ENCODE data around the gene COPS9. TPM values are rescaled to one million over a fixed set of nuclear protein-coding genes. Genes with fewer than 3 reads are reported as not detected.

Gene COPS9
- polyA plus RNA-seq (ENCODE audit: insufficient read length in 3 of 3), result 10 to 100 TPM; 77.0 to 96.9 (median 94.3) TPM
- long read RNA-seq, donor 1, transcript COPS9-205 (3 exons, 418 nt), result major isoform, 112 of 136 reads
- long read RNA-seq, donor 1, transcript COPS9-204 (2 exons, 619 nt), result minor isoform, 17 of 136 reads
- long read RNA-seq, donor 1, partial matches to known transcripts, result 5 of 136 reads
- long read RNA-seq, donor 1, other reads (novel, unspliced or antisense), result 0 of 136 reads
- long read RNA-seq, donor 2, transcript COPS9-205 (3 exons, 418 nt), result major isoform, 126 of 140 reads
- long read RNA-seq, donor 2, transcript COPS9-204 (2 exons, 619 nt), result minor isoform, 11 of 140 reads
- long read RNA-seq, donor 2, partial matches to known transcripts, result 0 of 140 reads
- long read RNA-seq, donor 2, other reads (novel, unspliced or antisense), result 0 of 140 reads
- long read RNA-seq, donor 3, transcript COPS9-204 (2 exons, 619 nt), result minor isoform, 17 of 156 reads
- long read RNA-seq, donor 3, transcript COPS9-205 (3 exons, 418 nt), result major isoform, 128 of 156 reads
- long read RNA-seq, donor 3, partial matches to known transcripts, result 10 of 156 reads
- long read RNA-seq, donor 3, other reads (novel, unspliced or antisense), result 0 of 156 reads
- long read RNA-seq, donor 4, transcript COPS9-205 (3 exons, 418 nt), result major isoform, 191 of 228 reads
- long read RNA-seq, donor 4, transcript COPS9-204 (2 exons, 619 nt), result minor isoform, 36 of 228 reads
- long read RNA-seq, donor 4, partial matches to known transcripts, result 0 of 228 reads
- long read RNA-seq, donor 4, other reads (novel, unspliced or antisense), result 0 of 228 reads
- long read RNA-seq, donor 5, transcript COPS9-204 (2 exons, 619 nt), result minor isoform, 21 of 134 reads
- long read RNA-seq, donor 5, transcript COPS9-205 (3 exons, 418 nt), result major isoform, 111 of 134 reads
- long read RNA-seq, donor 5, partial matches to known transcripts, result 0 of 134 reads
- long read RNA-seq, donor 5, other reads (novel, unspliced or antisense), result 0 of 134 reads
- long read RNA-seq, donor 6, transcript COPS9-205 (3 exons, 418 nt), result major isoform, 76 of 90 reads
- long read RNA-seq, donor 6, transcript COPS9-204 (2 exons, 619 nt), result minor isoform, 14 of 90 reads
- long read RNA-seq, donor 6, partial matches to known transcripts, result 0 of 90 reads
- long read RNA-seq, donor 6, other reads (novel, unspliced or antisense), result 0 of 90 reads
- long read RNA-seq, donor 7, transcript COPS9-205 (3 exons, 418 nt), result major isoform, 140 of 185 reads
- long read RNA-seq, donor 7, transcript COPS9-204 (2 exons, 619 nt), result minor isoform, 43 of 185 reads
- long read RNA-seq, donor 7, partial matches to known transcripts, result 0 of 185 reads
- long read RNA-seq, donor 7, other reads (novel, unspliced or antisense), result 0 of 185 reads
- long read RNA-seq, donor 8, transcript COPS9-204 (2 exons, 619 nt), result minor isoform, 11 of 64 reads
- long read RNA-seq, donor 8, transcript COPS9-205 (3 exons, 418 nt), result major isoform, 49 of 64 reads
- long read RNA-seq, donor 8, partial matches to known transcripts, result 0 of 64 reads
- long read RNA-seq, donor 8, other reads (novel, unspliced or antisense), result 0 of 64 reads
- long read RNA-seq, donor 9, transcript COPS9-204 (2 exons, 619 nt), result minor isoform, 22 of 158 reads
- long read RNA-seq, donor 9, transcript COPS9-205 (3 exons, 418 nt), result major isoform, 136 of 158 reads
- long read RNA-seq, donor 9, partial matches to known transcripts, result 0 of 158 reads
- long read RNA-seq, donor 9, other reads (novel, unspliced or antisense), result 0 of 158 reads
- long read RNA-seq, donor 10, transcript COPS9-204 (2 exons, 619 nt), result minor isoform, 15 of 126 reads
- long read RNA-seq, donor 10, transcript COPS9-205 (3 exons, 418 nt), result major isoform, 102 of 126 reads
- long read RNA-seq, donor 10, partial matches to known transcripts, result 8 of 126 reads
- long read RNA-seq, donor 10, other reads (novel, unspliced or antisense), result 0 of 126 reads
- long read RNA-seq, donor 11, transcript COPS9-204 (2 exons, 619 nt), result minor isoform, 13 of 87 reads
- long read RNA-seq, donor 11, transcript COPS9-205 (3 exons, 418 nt), result major isoform, 74 of 87 reads
- long read RNA-seq, donor 11, partial matches to known transcripts, result 0 of 87 reads
- long read RNA-seq, donor 11, other reads (novel, unspliced or antisense), result 0 of 87 reads
- long read RNA-seq, donor 12, transcript COPS9-205 (3 exons, 418 nt), result major isoform, 157 of 194 reads
- long read RNA-seq, donor 12, transcript COPS9-204 (2 exons, 619 nt), result minor isoform, 33 of 194 reads
- long read RNA-seq, donor 12, partial matches to known transcripts, result 0 of 194 reads
- long read RNA-seq, donor 12, other reads (novel, unspliced or antisense), result 0 of 194 reads
- long read RNA-seq, donor 13, transcript COPS9-205 (3 exons, 418 nt), result major isoform, 66 of 84 reads
- long read RNA-seq, donor 13, transcript COPS9-204 (2 exons, 619 nt), result minor isoform, 17 of 84 reads
- long read RNA-seq, donor 13, partial matches to known transcripts, result 0 of 84 reads
- long read RNA-seq, donor 13, other reads (novel, unspliced or antisense), result 0 of 84 reads
- long read RNA-seq, donor 14, result 0 reads
- long read RNA-seq, donor 15, transcript COPS9-205 (3 exons, 418 nt), result major isoform, 108 of 125 reads
- long read RNA-seq, donor 15, transcript COPS9-204 (2 exons, 619 nt), result minor isoform, 14 of 125 reads
- long read RNA-seq, donor 15, partial matches to known transcripts, result 0 of 125 reads
- long read RNA-seq, donor 15, other reads (novel, unspliced or antisense), result 0 of 125 reads
- long read RNA-seq, donor 16, transcript COPS9-204 (2 exons, 619 nt), result minor isoform, 29 of 191 reads
- long read RNA-seq, donor 16, transcript COPS9-205 (3 exons, 418 nt), result major isoform, 160 of 191 reads
- long read RNA-seq, donor 16, partial matches to known transcripts, result 0 of 191 reads
- long read RNA-seq, donor 16, other reads (novel, unspliced or antisense), result 0 of 191 reads

- peak; percentile 93 for DNase-seq
Observed at GRCh38 chr2:240136013-240136670, at the start of gene COPS9. TSS of gene COPS9 (minus strand) at chr2:240136305. CDS start at chr2:240136284, 21 bp downstream.

DNA sequence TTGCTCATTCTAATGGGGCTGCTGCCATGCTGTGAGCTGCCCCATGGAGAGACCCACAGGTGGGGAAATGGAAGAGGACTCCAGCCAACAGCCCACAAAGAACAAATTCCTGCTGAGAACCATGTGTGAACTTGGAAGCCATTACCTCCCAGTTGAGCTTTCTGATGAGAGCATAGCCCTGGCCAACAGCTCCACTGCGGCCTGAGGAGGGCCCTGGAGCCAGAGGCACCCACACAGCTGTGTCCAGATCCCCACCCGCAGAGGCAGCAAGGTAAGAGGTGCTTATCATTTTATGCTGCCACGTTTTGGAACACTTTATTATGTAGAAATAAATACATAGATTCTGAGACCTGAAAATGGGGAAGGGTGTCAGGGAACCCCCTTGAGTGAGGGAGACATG is 48.6 kb upstream of the COPS9 start:
- no peak for DNase-seq

GRCh38 chr2:240183875-240184590 is 47.9 kb upstream of the COPS9 start:
- no peak for DNase-seq

DNA sequence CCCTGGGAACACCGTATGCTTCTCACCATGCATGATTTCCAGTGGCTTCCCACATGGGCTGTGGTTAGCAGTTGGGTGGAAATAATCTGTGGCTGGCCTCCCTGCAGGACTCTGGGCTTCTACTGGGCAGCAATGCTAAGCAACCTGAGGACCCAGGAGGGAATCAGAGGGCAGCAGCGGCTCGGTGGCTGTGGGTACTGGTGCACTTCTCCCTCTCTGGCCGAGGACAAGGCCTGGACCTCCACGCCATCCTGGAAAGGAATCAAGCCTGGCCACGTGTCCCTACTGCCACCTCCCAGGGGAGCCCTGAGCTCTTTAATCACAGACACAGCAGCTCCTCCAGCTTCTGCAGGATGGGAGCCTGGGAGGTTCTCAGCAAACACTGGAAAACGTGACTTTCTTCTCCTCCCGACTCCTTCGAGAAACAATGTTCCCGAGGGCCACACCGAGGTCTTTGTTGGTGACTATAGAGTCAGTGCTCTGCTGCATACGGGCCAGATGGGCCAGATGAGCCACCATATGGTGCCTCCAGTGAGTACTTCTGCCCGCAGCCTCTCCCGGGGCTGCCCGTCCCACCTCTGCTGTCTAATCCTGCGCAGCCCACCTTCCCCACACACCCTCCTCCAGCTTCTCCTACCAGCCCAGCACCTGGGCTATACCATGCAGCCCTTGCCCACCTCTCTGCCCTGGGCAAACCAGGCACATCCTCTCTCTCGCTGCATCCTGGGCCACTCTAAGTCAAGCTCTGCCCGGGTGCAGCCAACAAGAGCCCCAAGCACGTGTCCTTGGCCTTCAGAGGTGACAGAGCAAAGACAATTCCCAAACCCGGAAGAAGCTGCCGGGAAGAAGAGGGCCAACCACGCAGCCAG is 47.1 kb upstream of the COPS9 start:
- DNase-seq, result no peak

DNA sequence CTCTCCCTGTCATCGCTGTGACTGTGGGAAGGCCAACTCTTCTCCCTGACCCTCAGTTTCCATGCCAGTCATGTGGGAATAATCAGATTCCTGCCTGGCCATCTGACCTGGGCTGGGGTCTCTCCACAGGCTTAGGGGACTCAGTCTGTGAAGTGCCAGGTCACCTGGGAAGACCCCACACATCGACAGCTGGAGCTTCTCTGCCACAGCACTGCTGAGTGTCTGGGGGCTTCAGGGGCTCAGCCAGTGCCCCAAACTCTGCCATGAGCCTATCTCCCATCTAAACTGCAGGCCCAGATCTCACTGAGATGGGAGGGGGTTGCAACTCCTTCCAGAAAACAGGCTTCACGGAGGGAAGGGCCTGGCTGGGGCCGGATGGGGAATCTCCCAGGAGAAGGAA is 46.4 kb upstream of the COPS9 start:
- no peak for DNase-seq

DNA sequence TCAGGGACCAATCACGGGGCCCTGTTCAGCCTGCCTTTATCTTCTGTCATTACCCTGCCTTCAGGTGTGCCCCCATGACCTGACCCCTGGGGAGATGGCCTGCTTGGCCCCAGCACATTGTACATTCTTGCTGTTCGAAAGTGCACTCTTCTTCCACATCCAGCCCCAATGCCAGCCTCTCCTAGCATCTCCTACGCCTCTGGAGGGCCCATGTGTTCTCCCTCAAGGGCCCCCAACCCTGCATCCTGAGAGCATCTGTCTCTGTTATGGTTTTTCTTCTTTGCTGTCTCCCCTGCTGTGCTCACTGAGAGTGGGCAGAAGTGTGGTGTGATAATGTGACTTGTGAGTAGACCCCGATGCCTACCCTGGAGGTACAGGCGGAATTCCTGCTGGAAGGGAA is 45.9 kb upstream of the COPS9 start:
- no peak for DNase-seq

GRCh38 chr2:240179941-240180666 is 44.0 kb upstream of the COPS9 start:
- DNase-seq, result no peak

- DNase-seq, result no peak
Observed at GRCh38 chr2:240179186-240179815, 43.2 kb upstream of the COPS9 start.

- no peak for DNase-seq
Observed at GRCh38 chr2:240178564-240178963, 42.5 kb upstream of the COPS9 start.

- DNase-seq, result no peak
Observed at GRCh38 chr2:240174496-240174895, 38.4 kb upstream of the COPS9 start.

- DNase-seq, result no peak
Observed at GRCh38 chr2:240172071-240172895, 36.2 kb upstream of the COPS9 start.

DNA sequence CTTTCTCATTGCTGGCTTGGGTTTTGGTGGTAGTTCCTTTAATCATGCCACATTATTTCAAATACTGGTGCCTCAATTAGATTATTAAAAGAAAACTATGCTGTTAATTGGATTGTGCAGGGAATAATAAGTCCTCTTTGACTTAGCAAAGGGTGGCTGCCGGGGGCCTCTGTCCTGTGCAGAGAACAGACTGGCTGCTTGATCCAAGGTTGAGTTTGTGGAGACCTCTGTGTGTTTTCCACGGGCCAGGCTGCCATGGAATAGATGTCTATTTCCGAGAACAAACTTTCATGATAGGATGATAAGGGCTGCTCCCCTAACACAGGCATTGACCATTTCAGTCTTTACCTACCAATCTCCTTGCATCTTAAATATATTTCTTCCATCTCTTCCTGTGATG is 34.8 kb upstream of the COPS9 start:
- no peak for DNase-seq

DNA sequence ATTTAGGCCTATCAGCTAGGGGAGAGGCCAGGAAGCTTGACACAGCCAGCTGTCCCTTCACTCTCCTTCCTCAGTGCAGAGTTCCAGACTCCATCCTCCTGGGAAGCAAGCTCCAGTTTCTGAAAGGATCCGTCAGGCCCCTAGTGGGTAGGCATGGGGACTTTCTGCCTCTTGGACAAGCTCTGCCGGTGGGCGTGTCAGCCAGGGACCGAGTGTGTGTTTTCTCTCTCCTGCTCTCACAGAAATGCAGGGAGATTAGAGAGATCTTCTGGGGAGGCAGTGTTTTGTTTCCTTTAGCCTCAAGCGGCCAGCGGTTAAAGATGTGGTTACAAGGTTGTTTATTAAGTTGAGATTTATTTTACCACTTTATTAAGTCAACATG is 34.2 kb upstream of the COPS9 start:
- peak; percentile 33 for DNase-seq
